ENCODE data around the gene IPO13. TPM values are rescaled to one million over a fixed set of nuclear protein-coding genes. Genes with fewer than 3 reads are reported as not detected.

The IPO13 gene
- total RNA-seq, 1 donor from 2014 or later: 22.1 TPM

- DNase-seq (ENCODE audit: low spot score): peak; percentile 98
These were observed 27.9 kb downstream of the IPO13 start, which contains the start of gene ATP6V0B for GRCh38 chr1:43974443-43975248. ATP6V0B (plus strand) TSS chr1:43974960; CDS start chr1:43975041, 81 bp downstream.

DNA sequence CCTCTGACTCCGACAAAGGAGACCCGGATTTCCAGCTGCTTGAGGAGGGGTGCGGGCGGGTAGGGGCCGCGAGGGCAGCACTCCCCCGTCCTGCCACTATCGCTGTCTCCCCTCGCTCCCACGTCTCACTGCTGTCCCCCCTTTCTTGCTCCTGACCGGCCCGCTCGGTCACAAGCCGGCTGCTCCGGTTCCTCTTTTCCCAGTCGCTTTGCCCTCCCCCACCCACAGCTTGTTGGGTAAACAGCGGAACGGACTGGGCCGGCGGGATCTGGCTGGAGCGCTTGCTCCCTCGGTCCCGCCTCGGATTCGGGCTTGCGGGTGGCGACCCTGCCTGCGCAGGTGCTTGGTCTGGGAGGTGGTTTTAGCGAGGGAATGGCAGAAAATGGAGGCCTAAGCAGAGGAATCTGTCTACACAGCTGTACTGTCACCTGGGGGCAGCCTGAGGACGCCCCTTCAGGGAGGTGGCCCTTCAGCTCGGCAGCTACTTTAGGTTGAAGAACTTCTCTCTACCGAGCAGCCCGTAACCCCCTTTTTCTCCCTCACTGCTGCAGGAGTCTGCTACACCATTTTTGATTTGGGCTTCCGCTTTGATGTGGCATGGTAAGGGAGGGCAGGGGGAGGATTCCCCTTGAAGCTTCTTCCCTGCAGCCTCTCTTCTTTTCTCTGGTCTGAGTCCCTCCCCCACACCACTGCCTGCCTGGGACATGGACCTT lies 28.7 kb downstream of the IPO13 start:
- DNase-seq (ENCODE audit: low spot score): peak; percentile 86

- DNase-seq (ENCODE audit: low spot score): no peak
These were observed 29.3 kb downstream of the IPO13 start for GRCh38 chr1:43976045-43976444.

DNA sequence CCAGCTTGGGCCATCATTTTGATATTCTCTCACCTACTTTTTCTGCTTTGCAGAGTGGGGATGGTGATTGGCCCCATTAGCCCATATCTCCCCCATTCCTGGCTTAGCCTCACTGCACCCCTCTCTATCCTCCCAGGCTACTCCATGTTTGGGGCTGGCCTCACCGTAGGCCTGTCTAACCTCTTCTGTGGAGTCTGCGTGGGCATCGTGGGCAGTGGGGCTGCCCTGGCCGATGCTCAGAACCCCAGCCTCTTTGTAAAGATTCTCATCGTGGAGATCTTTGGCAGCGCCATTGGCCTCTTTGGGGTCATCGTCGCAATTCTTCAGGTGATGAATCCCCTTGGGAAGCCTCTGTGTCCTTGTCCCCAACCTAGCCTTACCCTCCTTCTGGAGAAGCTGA lies 30.1 kb downstream of the IPO13 start:
- peak; percentile 39 for DNase-seq (ENCODE audit: low spot score)

GRCh38 chr1:43977376-43978263 lies 30.9 kb downstream of the IPO13 start:
- no peak for DNase-seq (ENCODE audit: low spot score)

DNA sequence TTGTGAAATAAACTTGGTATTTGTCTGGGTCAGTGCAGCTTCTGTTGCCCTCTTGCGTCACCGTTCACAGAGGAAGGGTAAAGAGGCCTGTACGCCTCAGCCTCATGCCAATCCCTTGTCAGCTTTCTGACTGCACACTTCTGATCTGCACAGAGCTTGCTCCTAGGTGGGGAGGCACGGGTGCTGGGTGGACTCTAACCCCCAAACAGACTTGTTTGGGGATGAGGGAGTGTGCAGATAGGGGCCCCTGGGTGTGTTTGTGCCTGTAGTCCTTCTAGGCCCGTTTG lies 31.5 kb downstream of the IPO13 start:
- DNase-seq (ENCODE audit: low spot score): no peak

GRCh38 chr1:43978551-43979260 lies 32.0 kb downstream of the IPO13 start, which contains the start of gene B4GALT2:
B4GALT2 (plus strand) TSS chr1:43979210; CDS start chr1:43981161, 1,951 bp downstream.
- peak; percentile 43 for DNase-seq (ENCODE audit: low spot score)

GRCh38 chr1:43979261-43979527 lies 32.4 kb downstream of the IPO13 start:
- peak; percentile 40 for DNase-seq (ENCODE audit: low spot score)

DNA sequence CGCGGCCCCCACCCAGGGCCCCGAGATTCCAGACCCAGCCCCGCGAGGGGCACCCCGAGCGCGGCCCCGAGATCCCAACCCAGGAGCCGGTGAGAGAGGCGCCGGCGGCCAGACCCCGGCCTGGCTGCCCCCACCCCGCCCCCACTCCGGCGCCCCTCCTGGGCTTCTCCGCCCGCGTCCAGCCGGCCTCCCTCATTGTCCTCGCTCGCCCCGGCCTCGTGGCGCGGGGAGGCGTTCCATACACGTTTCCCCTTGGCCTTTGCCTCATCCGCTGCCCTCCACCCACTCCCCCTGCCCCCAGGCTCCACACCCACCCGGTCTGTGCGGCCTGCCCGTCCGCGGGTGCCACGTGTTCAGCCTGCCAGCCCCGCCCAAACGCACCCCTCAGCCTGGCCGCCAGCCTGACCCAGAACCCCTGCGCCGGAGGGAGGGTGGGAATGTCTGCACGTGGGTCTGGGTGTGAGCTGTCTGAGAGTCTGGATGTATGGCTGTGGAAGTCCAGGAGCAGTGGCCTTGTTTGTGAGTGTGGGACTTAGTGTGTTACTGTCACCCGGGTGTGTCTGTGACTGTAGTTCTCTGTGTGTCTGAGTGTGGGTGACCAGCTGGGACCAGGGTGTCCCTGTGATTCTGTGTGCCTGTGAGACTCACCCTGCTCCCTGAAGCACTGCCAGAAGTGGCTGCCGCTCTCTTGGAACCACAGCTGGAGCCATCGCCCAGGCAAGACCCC lies 32.9 kb downstream of the IPO13 start:
- peak; percentile 53 for DNase-seq (ENCODE audit: low spot score)

GRCh38 chr1:43980255-43981134 lies 33.7 kb downstream of the IPO13 start:
- DNase-seq (ENCODE audit: low spot score): peak; percentile 46

DNA sequence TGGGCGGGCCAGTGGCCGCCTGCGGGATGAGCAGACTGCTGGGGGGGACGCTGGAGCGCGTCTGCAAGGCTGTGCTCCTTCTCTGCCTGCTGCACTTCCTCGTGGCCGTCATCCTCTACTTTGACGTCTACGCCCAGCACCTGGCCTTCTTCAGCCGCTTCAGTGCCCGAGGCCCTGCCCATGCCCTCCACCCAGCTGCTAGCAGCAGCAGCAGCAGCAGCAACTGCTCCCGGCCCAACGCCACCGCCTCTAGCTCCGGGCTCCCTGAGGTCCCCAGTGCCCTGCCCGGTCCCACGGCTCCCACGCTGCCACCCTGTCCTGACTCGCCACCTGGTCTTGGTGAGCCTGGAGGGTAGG lies 34.4 kb downstream of the IPO13 start:
- DNase-seq (ENCODE audit: low spot score): peak; percentile 44

DNA sequence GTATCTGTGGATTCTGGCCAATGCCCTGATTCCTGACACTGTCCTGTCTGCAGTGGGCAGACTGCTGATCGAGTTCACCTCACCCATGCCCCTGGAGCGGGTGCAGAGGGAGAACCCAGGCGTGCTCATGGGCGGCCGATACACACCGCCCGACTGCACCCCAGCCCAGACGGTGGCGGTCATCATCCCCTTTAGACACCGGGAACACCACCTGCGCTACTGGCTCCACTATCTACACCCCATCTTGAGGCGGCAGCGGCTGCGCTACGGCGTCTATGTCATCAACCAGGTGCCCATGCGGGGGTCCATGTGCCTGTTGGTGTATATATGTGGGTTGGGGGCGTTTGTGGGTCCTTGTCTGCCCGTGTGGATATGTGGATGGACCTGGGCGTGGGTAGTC lies 34.9 kb downstream of the IPO13 start:
- peak; percentile 40 for DNase-seq (ENCODE audit: low spot score)

GRCh38 chr1:43982241-43982640 lies 35.5 kb downstream of the IPO13 start:
- DNase-seq (ENCODE audit: low spot score): no peak

GRCh38 chr1:43982808-43983207 lies 36.1 kb downstream of the IPO13 start:
- DNase-seq (ENCODE audit: low spot score): no peak

DNA sequence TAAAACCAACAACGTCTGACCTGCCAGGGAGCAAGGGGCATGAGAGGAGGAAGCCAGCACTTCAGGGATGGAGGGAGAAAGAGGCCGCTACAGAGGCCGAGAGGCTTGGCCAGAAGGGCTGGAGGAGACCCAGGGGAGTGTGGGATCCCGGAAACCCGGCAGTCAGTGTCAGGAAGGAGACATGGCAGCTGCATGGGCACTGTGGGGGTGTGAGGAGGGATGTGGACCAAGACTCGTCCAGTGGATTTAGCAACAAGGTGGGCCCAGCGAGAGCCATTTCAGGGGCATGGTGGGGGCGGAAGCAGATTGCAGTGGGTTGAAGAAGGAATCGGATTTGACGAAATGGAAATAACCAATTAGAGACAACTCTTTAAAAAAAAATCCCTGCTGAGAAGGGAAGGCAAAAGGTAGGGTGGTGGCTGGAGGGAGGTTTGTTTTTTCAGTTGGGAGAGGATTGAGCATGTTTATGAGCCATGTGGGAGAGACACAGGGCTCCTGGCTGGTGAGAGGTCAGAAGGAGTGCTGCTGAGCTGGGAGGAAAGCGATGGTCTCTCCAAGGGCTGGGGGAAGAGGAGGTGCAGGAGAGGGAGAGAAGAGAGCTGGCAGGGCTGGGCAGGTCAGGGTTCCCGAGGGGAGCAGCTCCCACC lies 36.6 kb downstream of the IPO13 start:
- no peak for DNase-seq (ENCODE audit: low spot score)

DNA sequence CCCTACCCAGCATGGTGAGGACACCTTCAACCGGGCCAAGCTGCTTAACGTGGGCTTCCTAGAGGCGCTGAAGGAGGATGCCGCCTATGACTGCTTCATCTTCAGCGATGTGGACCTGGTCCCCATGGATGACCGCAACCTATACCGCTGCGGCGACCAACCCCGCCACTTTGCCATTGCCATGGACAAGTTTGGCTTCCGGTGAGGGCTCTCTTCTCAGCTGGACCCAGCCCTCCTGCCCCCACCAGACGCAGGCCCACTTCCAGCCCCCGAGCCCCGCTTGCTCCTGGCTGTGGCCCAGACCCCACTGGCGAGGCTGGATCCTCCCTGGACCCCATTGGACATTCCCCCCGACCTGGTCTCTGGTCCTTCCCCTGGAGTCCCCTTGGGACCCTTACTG lies 38.1 kb downstream of the IPO13 start:
- DNase-seq (ENCODE audit: low spot score): no peak

- DNase-seq (ENCODE audit: low spot score): no peak
These were observed 39.3 kb downstream of the IPO13 start for GRCh38 chr1:43985984-43986595.

GRCh38 chr1:43986712-43987111 lies 40.0 kb downstream of the IPO13 start:
- DNase-seq (ENCODE audit: low spot score): no peak
